ENCODE results near the gene HIVEP3. TPM values are rescaled to one million over a fixed set of nuclear protein-coding genes. Genes with fewer than 3 reads are reported as not detected.

HIVEP3 gene
- total RNA-seq, 3 donors from 2014 or later = 4.9 to 6.5 (median 6.1) TPM

DNA sequence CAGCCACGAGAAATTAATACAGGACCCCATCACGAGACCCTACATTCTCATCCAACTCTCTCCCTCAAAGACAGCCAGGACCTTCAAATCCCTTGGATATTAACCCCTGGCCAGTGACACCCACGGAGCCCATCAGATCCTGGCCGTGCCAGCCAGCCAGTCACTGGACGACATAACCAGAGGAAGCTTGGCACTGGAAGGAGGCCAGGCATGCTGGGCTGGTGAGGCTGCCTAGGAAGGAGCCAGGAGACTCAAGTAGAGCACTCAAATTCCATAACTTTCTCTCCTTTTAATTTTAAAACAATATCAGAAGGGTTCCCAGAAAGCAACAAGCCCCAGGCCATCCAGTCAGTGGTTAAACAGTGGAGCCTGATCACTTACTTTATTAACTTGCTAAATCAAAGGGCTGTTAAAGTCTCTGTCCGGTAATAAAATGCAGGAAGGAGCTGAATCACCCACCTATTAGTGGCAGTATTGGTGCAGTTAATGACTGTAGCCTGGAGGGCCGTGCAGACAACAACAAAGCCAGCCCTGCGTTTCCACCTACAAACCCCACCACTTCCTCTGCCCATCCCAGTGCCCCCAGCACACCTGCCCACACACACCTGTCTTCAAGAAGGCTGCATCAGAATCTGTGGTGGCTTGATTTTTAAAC lies 78.0 kb downstream of the HIVEP3 start:
- DNase-seq (no peak), ATAC-seq (no peak)
- no peaks in the 10 kb centered on the region for H3K36me3 ChIP-seq (ENCODE audit: low read depth)
- TF ChIP-seq, protein P1, sequence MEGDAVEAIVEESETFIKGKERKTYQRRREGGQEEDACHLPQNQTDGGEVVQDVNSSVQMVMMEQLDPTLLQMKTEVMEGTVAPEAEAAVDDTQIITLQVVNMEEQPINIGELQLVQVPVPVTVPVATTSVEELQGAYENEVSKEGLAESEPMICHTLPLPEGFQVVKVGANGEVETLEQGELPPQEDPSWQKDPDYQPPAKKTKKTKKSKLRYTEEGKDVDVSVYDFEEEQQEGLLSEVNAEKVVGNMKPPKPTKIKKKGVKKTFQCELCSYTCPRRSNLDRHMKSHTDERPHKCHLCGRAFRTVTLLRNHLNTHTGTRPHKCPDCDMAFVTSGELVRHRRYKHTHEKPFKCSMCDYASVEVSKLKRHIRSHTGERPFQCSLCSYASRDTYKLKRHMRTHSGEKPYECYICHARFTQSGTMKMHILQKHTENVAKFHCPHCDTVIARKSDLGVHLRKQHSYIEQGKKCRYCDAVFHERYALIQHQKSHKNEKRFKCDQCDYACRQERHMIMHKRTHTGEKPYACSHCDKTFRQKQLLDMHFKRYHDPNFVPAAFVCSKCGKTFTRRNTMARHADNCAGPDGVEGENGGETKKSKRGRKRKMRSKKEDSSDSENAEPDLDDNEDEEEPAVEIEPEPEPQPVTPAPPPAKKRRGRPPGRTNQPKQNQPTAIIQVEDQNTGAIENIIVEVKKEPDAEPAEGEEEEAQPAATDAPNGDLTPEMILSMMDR (IDR thresholded peaks at IDR 0.05) = no peak
- intact Hi-C loops (cut with DNase I, micrococcal nuclease) = no loop called here
- H3K9me3 ChIP-seq = no peaks in the 10 kb centered on the region
- no peaks in the 10 kb centered on the region for H3K4me1 ChIP-seq (ENCODE audit: low read depth)
- H3K4me3 ChIP-seq = no peak overlapping the region

DNA sequence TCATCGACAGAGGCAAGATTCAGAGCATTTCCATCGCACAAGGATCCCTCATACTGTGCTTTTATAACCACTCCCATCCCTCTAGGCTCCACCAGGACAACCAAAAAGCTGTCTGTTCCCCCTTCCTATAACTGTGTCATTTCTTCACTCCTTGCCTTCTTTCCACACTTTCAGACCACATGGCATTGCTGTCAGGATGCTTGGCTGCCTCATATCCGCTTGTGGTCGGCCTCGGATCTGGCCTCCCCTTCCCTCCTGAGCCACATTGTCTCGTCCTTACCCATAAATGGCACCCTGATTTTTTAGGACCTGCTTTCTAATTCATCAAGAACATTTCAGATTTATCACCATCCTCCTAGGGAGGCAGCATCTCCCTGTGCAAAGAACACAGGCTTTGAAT lies 80.5 kb downstream of the HIVEP3 start:
- H3K4me3 ChIP-seq = no peak overlapping the region
- no peaks in the 10 kb centered on the region for H3K9me3 ChIP-seq
- ATAC-seq (no peak), DNase-seq (no peak)
- intact Hi-C loops (cut with DNase I, micrococcal nuclease) = no loop called here
- H3K36me3 ChIP-seq (ENCODE audit: low read depth) = no peaks in the 10 kb centered on the region
- H3K4me1 ChIP-seq (ENCODE audit: low read depth) = no peaks in the 10 kb centered on the region
- TF ChIP-seq, protein P1 (IDR thresholded peaks at IDR 0.05) = no peak

DNA sequence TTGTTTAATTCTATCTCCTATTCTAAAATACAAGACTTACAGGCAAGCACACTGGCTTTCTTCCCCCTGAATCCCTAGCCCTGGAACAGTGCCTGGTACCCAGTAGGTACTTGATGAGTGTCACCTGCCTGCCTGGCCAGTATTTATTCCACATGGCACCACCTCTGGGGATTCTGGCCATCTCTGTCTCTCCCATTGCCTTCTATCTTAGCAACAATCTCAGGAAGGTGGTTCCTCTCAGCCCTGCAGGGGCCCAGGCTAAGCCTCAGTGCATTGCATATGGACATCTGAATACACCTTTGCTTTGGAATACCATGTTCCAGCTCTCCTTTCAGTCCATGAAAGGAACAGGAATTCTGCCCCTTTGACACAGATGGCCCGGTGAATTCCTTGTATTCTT lies 81.0 kb downstream of the HIVEP3 start:
- no peaks in the 10 kb centered on the region for H3K9me3 ChIP-seq
- H3K4me1 ChIP-seq (ENCODE audit: low read depth) = no peaks in the 10 kb centered on the region
- intact Hi-C loops (cut with DNase I, micrococcal nuclease) = no loop called here
- H3K36me3 ChIP-seq (ENCODE audit: low read depth) = no peaks in the 10 kb centered on the region
- ATAC-seq = no peak
- TF ChIP-seq, protein P1 (IDR thresholded peaks at IDR 0.05) = no peak
- no peak for DNase-seq
- no peak overlapping the region for H3K4me3 ChIP-seq

DNA sequence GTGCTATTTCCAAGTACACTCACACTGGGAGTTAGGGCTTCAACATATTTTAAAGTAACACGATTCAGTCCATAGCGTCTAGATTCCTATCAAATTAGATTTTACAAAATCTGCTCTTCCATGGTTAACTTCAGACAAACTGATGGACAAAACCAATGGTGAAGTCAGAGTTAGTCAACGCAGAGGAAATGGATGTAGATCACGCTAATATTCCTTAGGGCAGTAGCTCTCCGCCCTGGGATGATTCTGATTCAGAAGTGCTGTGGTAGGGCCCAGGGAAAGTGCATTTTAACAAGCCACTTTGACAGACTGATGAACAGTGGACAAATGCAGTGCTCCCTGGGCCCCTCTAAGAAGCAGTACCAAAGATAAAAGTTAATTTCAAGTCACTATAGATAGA lies 83.2 kb downstream of the HIVEP3 start:
- Histone ChIP-seq H3K4me1 (ENCODE audit: low read depth) (no peaks in the 10 kb centered on the region), H3K36me3 (ENCODE audit: low read depth) (no peaks in the 10 kb centered on the region), H3K4me3 (no peak overlapping the region), H3K9me3 (no peaks in the 10 kb centered on the region)
- intact Hi-C loops (cut with DNase I, micrococcal nuclease) = no loop called here
- DNase-seq (no peak), ATAC-seq (no peak)
- TF ChIP-seq, protein P1 (IDR thresholded peaks at IDR 0.05) = no peak

DNA sequence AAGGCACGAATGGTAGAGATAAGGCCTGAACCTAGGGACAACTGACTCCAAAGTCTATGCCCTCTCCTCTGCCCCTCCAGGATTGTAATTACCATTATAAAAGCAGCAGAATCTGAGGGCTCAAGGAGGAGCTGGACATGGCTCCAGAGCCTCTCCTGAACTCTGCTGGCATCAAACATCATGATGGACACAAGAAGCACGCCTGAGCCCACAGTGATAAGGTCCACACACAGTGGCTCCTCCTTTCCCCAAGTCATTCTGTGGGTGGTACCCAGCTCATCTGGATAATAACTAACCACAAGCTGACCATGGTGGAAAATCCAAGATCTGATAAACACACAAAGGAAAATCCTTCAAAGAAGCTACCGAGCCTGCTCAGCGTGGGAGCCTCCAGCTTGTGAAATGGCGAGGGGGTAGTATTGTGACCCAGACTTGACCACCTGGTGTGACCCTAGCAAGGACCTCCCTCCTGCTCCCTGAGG lies 85.2 kb downstream of the HIVEP3 start:
- ATAC-seq (no peak), DNase-seq (no peak)
- Histone ChIP-seq H3K4me1 (ENCODE audit: low read depth) (no peaks in the 10 kb centered on the region), H3K36me3 (ENCODE audit: low read depth) (no peaks in the 10 kb centered on the region), H3K9me3 (no peaks in the 10 kb centered on the region), H3K4me3 (no peak overlapping the region)
- intact Hi-C loops (cut with DNase I, micrococcal nuclease) = no loop called here
- TF ChIP-seq, protein P1 (IDR thresholded peaks at IDR 0.05) = no peak

Data from mucosa of descending colon (tissue), 3 donors.